ENCODE results near the gene AOPEP. TPM values are rescaled to one million over a fixed set of nuclear protein-coding genes. Genes with fewer than 3 reads are reported as not detected.

The AOPEP gene
- total and polyA plus RNA-seq, 9 of the 15 experiments (the other 6 are each of a cell fraction or from before 2014, with no cell fraction given), result 4.5 to 19.3 (median 13.5) TPM

DNA sequence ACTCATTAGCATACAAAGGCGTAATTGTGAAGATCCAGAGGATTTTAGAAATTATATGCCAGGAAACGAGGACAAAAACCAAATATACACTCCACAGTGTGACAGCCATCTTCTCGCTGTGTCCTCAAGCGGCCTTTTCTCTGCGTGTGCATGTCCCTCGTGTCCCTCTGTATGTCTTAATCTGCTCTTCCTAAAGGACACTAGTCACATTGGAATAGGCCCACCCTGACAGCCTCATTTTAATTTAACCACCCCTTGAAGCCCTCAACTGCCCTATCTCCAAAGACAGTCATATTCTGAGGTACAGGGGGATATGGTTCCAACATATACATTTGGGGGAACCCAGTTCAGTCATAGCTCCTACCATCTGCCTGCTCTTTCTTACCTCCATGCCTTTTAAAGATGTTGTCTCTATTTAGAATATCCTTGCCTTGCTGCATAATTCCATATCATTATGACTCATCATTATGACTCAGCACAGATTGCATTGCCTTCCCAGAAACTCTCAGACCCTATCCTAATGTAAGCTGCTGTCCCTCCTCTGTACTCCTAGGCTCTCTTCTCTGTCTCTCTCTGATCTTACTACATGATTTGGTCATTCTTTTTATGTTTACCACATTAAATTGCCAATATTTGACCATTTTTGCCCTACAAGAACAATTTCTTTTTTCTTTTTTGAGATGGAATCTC lies 210.9 kb downstream of the AOPEP start:
- peak; percentile 97 for ATAC-seq
- no peaks in the 10 kb centered on the region for H4K20me1 ChIP-seq (replicated peaks; ENCODE audit: control insufficient read depth, insufficient read depth, low read length)
- TF ChIP-seq NBN (IDR thresholded peaks at IDR 0.05; ENCODE audit: low read depth) (0 out of 2 replicates have a peak, but pooled peaks have one; percentile 46), BACH1 (tag; IDR thresholded peaks at IDR 0.05) (peak; percentile 94), CBFA2T3 (IDR thresholded peaks at IDR 0.05) (peak; percentile 52; the same call in 1 of the 2 replicates), STAT5A (IDR thresholded peaks at IDR 0.05; ENCODE audit: borderline replicate concordance, low read length) (peak; percentile 62; the same call in 1 of the 2 replicates), SNIP1 (IDR thresholded peaks at IDR 0.05; ENCODE audit: low read depth) (no peak), XRCC4 (IDR thresholded peaks at IDR 0.05; ENCODE audit: extremely low read depth, insufficient read depth, insufficient read length) (no peak), CTBP1 (IDR thresholded peaks at IDR 0.05; ENCODE audit: borderline replicate concordance) (peak; percentile 28; the same call in 1 of the 2 replicates), LCOR (CRISPR knock-in tag; IDR thresholded peaks at IDR 0.05) (0 out of 2 replicates have a peak, but pooled peaks have one; percentile 46), EGR1 (conservative IDR thresholded peaks at IDR 0.05) (no peak), EHMT2 (IDR thresholded peaks at IDR 0.05) (0 out of 2 replicates have a peak, but pooled peaks have one; percentile 50), TEAD4 (IDR thresholded peaks at IDR 0.05; ENCODE audit: low read length) (0 out of 2 replicates have a peak, but pooled peaks have one; percentile 36), TEAD4 (CRISPR knock-in tag; IDR thresholded peaks at IDR 0.05; ENCODE audit: borderline replicate concordance) (no peak), SMARCB1 (IDR thresholded peaks at IDR 0.05; ENCODE audit: insufficient read length, low read depth) (no peak), JUND (IDR thresholded peaks at IDR 0.05; ENCODE audit: borderline replicate concordance, low read depth, low read length) (peak; percentile 99), JUND (tag; IDR thresholded peaks at IDR 0.05; ENCODE audit: borderline replicate concordance, low read depth, low read length) (peak; percentile 100), JUNB (CRISPR knock-in tag; conservative IDR thresholded peaks at IDR 0.05) (peak; percentile 98), TRIM24 (IDR thresholded peaks at IDR 0.05) (peak; percentile 72 to 76), ZNF143 (CRISPR knock-in tag; IDR thresholded peaks at IDR 0.05) (no peak), PHF21A (IDR thresholded peaks at IDR 0.05; ENCODE audit: borderline replicate concordance, low read depth) (peak; percentile 64; the same call in 1 of the 2 replicates), L3MBTL2 (IDR thresholded peaks at IDR 0.05) (peak; percentile 52), U2AF2 (optimal IDR thresholded peaks at IDR 0.05; ENCODE audit: low read depth, low read length) (no peak), ARID1B (IDR thresholded peaks at IDR 0.05) (peak; percentile 92), SMARCE1 (IDR thresholded peaks at IDR 0.05) (peak; percentile 96), ATF7 (IDR thresholded peaks at IDR 0.05) (peak; percentile 82)
- TF ChIP-seq, protein P1, sequence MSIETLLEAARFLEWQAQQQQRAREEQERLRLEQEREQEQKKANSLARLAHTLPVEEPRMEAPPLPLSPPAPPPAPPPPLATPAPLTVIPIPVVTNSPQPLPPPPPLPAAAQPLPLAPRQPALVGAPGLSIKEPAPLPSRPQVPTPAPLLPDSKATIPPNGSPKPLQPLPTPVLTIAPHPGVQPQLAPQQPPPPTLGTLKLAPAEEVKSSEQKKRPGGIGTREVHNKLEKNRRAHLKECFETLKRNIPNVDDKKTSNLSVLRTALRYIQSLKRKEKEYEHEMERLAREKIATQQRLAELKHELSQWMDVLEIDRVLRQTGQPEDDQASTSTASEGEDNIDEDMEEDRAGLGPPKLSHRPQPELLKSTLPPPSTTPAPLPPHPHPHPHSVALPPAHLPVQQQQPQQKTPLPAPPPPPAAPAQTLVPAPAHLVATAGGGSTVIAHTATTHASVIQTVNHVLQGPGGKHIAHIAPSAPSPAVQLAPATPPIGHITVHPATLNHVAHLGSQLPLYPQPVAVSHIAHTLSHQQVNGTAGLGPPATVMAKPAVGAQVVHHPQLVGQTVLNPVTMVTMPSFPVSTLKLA (conservative IDR thresholded peaks at IDR 0.05), result peak in 1 of 2 experiments; percentile 49; a peak in 2 of 4 replicates

More for the DNA sequence above, 210.9 kb downstream of the AOPEP start:
- Histone ChIP-seq H3K4me2 (ENCODE audit: insufficient read depth, low read length) (peak overlapping the region; percentile 6; the same call in 1 of the 2 replicates), H3K27me3 (ENCODE audit: control insufficient read depth in 2 of 2, insufficient read depth in 2 of 2, low read length in 2 of 2) (no peaks in the 10 kb centered on the region), H3K36me3 (ENCODE audit: control insufficient read depth, insufficient read depth, low read length) (no peaks in the 10 kb centered on the region), H3K9ac (ENCODE audit: insufficient read depth in 1 of 2, low read depth in 2 of 2, low read length in 2 of 2) (0 out of 4 replicates have a peak overlapping the region, but pooled peaks of 1 of the 2 experiments have one; percentile 1), H3K9me1 (ENCODE audit: control insufficient read depth, insufficient read depth, low read length) (no peaks in the 10 kb centered on the region), H3K4me3 (no peak overlapping the region), H3K9me3 (replicated peaks; ENCODE audit: control insufficient read depth, insufficient read depth, low read depth, low read length) (no peaks in the 10 kb centered on the region), H2AFZ (ENCODE audit: low read depth, low read length) (no peak overlapping the region), H3K27ac (ENCODE audit: extremely low read depth, low read depth, low read length) (peak overlapping the region; percentile 54; the same call in 2 of the 3 replicates), H3K79me2 (ENCODE audit: control insufficient read depth, insufficient read depth, low read length) (no peaks in the 10 kb centered on the region), H3K4me1 (replicated peaks in 1 of 2; ENCODE audit: control insufficient read depth in 2 of 2, insufficient read depth in 2 of 2, low read length in 2 of 2) (peaks cover 5 to 20% of the 10 kb centered on the region in 2 experiments)
- in situ Hi-C loops (cut with MboI), result no loop called here
- DNase-seq (ENCODE audit: extremely low read depth in 1 of 4, low spot score in 3 of 4), result peak; percentile 69 to 80 (median 76)
- 61% methylated on average over 6 of the region's 6 CpGs for WGBS (ENCODE audit: insufficient coverage, low coverage, missing lambda C conversion rate)
- CTCF ChIA-PET (ENCODE audit: low intra/inter-chr PET ratio), result no interaction called here
- peak; percentile 86 for FAIRE-seq
- BruUV-seq (replicated peaks), result no TSS peak
- POLR2A ChIA-PET, result interaction anchor here (0.6 to 0.8 kb wide), 2 partner anchors 10 to 13 kb away, joined by 3 to 4 read pairs; no protein-coding TSS in a partner anchor
- intact Hi-C loops (cut with micrococcal nuclease), result no loop called here

Data from K562 (cell line).